Measurements from ENCODE around the gene RHOT2.

GRCh38 chr16:720990-721764, 53.2 kb downstream of the RHOT2 start, which contains the start of gene ANTKMT:
- no peak for TF ChIP-seq EZH2 (IDR thresholded peaks at IDR 0.05; ENCODE audit: borderline replicate concordance, low read length)
- no peak for TF ChIP-seq CTCF (conservative IDR thresholded peaks at IDR 0.05 in 1 of 2, IDR thresholded peaks at IDR 0.05 in 1 of 2; ENCODE audit: extremely low read depth in 1 of 2, insufficient read depth in 1 of 2, low read depth in 1 of 2, low read length in 2 of 2)
